ENCODE measurements around the gene DNM2. TPM values are rescaled to one million over a fixed set of nuclear protein-coding genes. Genes with fewer than 3 reads are reported as not detected.

Gene DNM2
- total and polyA plus RNA-seq, 9 of the 15 experiments (the other 6 are each of a cell fraction or from before 2014, with no cell fraction given), result 2.2 to 161 (median 72.6) TPM

DNA sequence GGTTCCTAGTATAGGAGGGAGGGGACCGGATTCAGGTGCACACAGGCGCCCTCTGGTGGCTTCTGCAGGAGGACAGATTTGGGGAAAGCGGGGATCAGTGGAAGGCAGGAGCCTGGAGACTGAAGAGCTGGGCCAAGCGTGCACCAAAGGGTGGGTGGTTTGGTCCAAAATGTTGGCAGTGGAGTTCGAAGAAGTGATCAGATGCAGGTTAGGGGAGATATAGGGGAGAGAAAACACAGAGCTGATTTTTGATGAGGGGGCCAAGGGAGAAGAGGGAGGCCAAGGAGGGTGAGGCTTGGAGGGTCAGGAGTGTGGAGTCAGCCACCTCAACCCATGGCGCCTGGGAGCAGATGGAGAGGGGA is 146.6 kb downstream of the DNM2 start (continued):
- TF ChIP-seq, protein P1, sequence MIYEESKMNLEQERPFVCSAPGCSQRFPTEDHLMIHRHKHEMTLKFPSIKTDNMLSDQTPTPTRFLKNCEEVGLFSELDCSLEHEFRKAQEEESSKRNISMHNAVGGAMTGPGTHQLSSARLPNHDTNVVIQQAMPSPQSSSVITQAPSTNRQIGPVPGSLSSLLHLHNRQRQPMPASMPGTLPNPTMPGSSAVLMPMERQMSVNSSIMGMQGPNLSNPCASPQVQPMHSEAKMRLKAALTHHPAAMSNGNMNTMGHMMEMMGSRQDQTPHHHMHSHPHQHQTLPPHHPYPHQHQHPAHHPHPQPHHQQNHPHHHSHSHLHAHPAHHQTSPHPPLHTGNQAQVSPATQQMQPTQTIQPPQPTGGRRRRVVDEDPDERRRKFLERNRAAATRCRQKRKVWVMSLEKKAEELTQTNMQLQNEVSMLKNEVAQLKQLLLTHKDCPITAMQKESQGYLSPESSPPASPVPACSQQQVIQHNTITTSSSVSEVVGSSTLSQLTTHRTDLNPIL (CRISPR knock-in tag; IDR thresholded peaks at IDR 0.05), result no peak
- TF ChIP-seq GABPB2 (CRISPR knock-in tag; conservative IDR thresholded peaks at IDR 0.05), result no peak
- TF ChIP-seq MYC (IDR thresholded peaks at IDR 0.05; ENCODE audit: low read depth, low read length), result no peak; the same call in 1 of the 2 replicates
- TF ChIP-seq MYC (CRISPR knock-in tag; IDR thresholded peaks at IDR 0.05; ENCODE audit: borderline replicate concordance, low read depth), result no peak
- peak; percentile 72 for TF ChIP-seq SMC3 (conservative IDR thresholded peaks at IDR 0.05; ENCODE audit: insufficient read depth, low read depth, low read length)
- no peak for TF ChIP-seq SETDB1 (IDR thresholded peaks at IDR 0.05; ENCODE audit: low read length)
- TF ChIP-seq, protein P2, sequence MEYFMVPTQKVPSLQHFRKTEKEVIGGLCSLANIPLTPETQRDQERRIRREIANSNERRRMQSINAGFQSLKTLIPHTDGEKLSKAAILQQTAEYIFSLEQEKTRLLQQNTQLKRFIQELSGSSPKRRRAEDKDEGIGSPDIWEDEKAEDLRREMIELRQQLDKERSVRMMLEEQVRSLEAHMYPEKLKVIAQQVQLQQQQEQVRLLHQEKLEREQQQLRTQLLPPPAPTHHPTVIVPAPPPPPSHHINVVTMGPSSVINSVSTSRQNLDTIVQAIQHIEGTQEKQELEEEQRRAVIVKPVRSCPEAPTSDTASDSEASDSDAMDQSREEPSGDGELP (CRISPR knock-in tag; IDR thresholded peaks at IDR 0.05; ENCODE audit: borderline replicate concordance), result peak; percentile 42; the same call in 1 of the 2 replicates

DNA sequence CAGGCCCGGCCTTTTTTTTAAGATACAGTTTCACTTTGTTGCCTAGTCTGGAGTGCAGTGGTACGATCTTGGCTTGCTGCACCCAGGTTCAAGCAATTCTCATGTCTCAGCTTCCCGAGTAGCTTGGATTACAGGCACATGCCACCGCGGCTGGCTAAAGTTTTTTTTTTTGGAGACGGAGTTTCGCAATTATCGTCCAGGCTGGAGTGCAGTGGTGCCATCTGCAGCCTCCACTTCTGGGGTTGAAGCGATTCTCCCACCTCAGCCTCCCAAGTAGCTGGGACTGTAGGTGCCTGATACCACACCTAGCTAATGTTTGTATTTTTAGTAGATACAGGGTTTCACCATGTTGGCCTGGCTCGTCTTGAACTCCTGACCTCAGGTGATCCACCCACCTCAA is 148.6 kb downstream of the DNM2 start:
- Histone ChIP-seq H3K9me1 (ENCODE audit: control insufficient read depth, insufficient read depth, low read length) (no peaks in the 10 kb centered on the region), H3K9me3 (replicated peaks; ENCODE audit: control insufficient read depth, insufficient read depth, low read depth, low read length) (no peaks in the 10 kb centered on the region), H3K79me2 (ENCODE audit: control insufficient read depth, insufficient read depth, low read length) (no peaks in the 10 kb centered on the region), H3K36me3 (ENCODE audit: control insufficient read depth, insufficient read depth, low read length) (no peaks in the 10 kb centered on the region), H3K27me3 (ENCODE audit: control insufficient read depth in 2 of 2, insufficient read depth in 2 of 2, low read length in 2 of 2) (no peaks in the 10 kb centered on the region), H3K27ac (ENCODE audit: extremely low read depth, low read depth, low read length) (no peak overlapping the region), H2AFZ (ENCODE audit: low read depth, low read length) (0 out of 2 replicates have a peak overlapping the region, but pooled peaks have one; percentile 15), H3K9ac (ENCODE audit: insufficient read depth in 1 of 2, low read depth in 2 of 2, low read length in 2 of 2) (no peak overlapping the region), H3K4me1 (replicated peaks in 1 of 2; ENCODE audit: control insufficient read depth in 2 of 2, insufficient read depth in 2 of 2, low read length in 2 of 2) (peaks cover 24 to 48% of the 10 kb centered on the region in 2 experiments; a peak in 4 of 5 replicates), H4K20me1 (replicated peaks; ENCODE audit: control insufficient read depth, insufficient read depth, low read length) (no peaks in the 10 kb centered on the region), H3K4me2 (ENCODE audit: insufficient read depth, low read length) (no peak overlapping the region), H3K4me3 (no peak overlapping the region)
- no peak for DNase-seq (ENCODE audit: extremely low read depth in 1 of 4, low spot score in 3 of 4)
- 87% methylated on average over 10 of the region's 10 CpGs for WGBS (ENCODE audit: insufficient coverage, low coverage, missing lambda C conversion rate)
- TF ChIP-seq CEBPG (CRISPR knock-in tag; IDR thresholded peaks at IDR 0.05) (no peak), CEBPG (tag; conservative IDR thresholded peaks at IDR 0.05 in 1 of 2, IDR thresholded peaks at IDR 0.05 in 1 of 2) (peak in 1 of 2 experiments; percentile 12; a peak in 1 of 4 replicates), CEBPB (tag; IDR thresholded peaks at IDR 0.05) (peak; percentile 81), SUPT5H (IDR thresholded peaks at IDR 0.05) (no peak)
- FAIRE-seq, result peak; percentile 42
- in situ Hi-C loops (cut with MboI), result no loop called here
- no TSS peak for BruUV-seq (replicated peaks)
- intact Hi-C loops (cut with micrococcal nuclease), result no loop called here
- ChIA-PET POLR2A (no interaction called here), CTCF (ENCODE audit: low intra/inter-chr PET ratio) (no interaction called here)
- ATAC-seq, result no peak
